Upper lobe of left lung (tissue), 4 donors: ENCODE results near the gene BMP8B.

Source experiments
- EP300 ChIP-seq, 4 donors: sonication (generic); formaldehyde crosslinking; IDR thresholded peaks; one replicate each; pipeline ENCODE4 v1.5.1; 2017; ENCODE audit warnings: antibody characterized with exemption in 4 of 4, control low read depth in 2 of 4
- POLR2A ChIP-seq, 4 donors: fragments of 450-650 bp; IDR thresholded peaks; one replicate each; pipeline ENCODE4 v1.5.1; 2016 to 2017; ENCODE audit warnings: antibody characterized with exemption in 4 of 4, mild to moderate bottlenecking in 2 of 4
- POLR2AphosphoS5 ChIP-seq, 2 donors: sonication (generic); formaldehyde crosslinking; IDR thresholded peaks; one replicate each; pipeline ENCODE4 v1.5.1; 2017; ENCODE audit warnings: antibody characterized with exemption in 2 of 2
- TF ChIP-seq, protein P1 (sequence below), 6 experiments: fragments of 450-650 bp in 4 of 6; fragments of 200-600 bp in 2 of 6; sonication (generic) in 2 of 6; IDR thresholded peaks; one replicate each; pipeline ENCODE4 v1.5.1; 2016 to 2019; ENCODE audit warnings: antibody characterized with exemption in 6 of 6

DNA sequence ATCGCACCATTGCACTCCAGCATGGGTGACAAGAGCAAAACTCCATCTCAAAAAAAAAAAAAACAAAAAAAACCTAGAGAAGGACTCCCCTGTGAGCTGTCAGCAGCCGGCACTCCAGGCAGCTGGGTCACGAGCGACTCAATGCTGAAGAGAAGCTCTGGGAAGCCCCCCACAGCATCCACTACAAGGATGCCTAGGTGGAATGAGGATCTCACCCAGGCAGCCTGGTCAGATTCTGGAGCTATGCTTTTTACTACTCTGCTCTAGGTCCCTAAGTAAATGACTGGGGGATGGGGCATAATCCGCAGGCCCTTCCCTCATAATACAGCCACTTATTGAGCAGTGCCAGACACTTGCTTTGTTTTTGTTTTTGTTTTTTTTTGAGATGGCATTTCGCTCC, 6.6 kb downstream of the BMP8B start:
- no peak for TF ChIP-seq POLR2AphosphoS5 (IDR thresholded peaks at IDR 0.05)
- TF ChIP-seq, protein P1, sequence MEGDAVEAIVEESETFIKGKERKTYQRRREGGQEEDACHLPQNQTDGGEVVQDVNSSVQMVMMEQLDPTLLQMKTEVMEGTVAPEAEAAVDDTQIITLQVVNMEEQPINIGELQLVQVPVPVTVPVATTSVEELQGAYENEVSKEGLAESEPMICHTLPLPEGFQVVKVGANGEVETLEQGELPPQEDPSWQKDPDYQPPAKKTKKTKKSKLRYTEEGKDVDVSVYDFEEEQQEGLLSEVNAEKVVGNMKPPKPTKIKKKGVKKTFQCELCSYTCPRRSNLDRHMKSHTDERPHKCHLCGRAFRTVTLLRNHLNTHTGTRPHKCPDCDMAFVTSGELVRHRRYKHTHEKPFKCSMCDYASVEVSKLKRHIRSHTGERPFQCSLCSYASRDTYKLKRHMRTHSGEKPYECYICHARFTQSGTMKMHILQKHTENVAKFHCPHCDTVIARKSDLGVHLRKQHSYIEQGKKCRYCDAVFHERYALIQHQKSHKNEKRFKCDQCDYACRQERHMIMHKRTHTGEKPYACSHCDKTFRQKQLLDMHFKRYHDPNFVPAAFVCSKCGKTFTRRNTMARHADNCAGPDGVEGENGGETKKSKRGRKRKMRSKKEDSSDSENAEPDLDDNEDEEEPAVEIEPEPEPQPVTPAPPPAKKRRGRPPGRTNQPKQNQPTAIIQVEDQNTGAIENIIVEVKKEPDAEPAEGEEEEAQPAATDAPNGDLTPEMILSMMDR (IDR thresholded peaks at IDR 0.05): no peak
- TF ChIP-seq POLR2A (IDR thresholded peaks at IDR 0.05): no peak
- TF ChIP-seq EP300 (IDR thresholded peaks at IDR 0.05): no peak
